Fibroblast of lung (primary cell): ENCODE results near the gene MTARC1. TPM values are rescaled to one million over a fixed set of nuclear protein-coding genes. Genes with fewer than 3 reads are reported as not detected.

ENCODE experiments used
- DNase-seq, 2 donors: peaks; one replicate each; pipeline versions ENCODE4 v3.0.0 to v3.0.0-alpha.2; 2010; ENCODE audit warnings: low read depth in 2 of 2
- H2AFZ ChIP-seq: 2 replicates; pipeline ENCODE4 v1.5.1; 2012; ENCODE audit warnings: low read length, control low read depth, inconsistent platforms
- H3K27ac ChIP-seq: 2 replicates; pipeline ENCODE4 v1.5.1; 2011; ENCODE audit warnings: low read length, control low read depth; ENCODE audit not compliant: insufficient read depth
- H3K27me3 ChIP-seq: 2 replicates; pipeline ENCODE4 v1.5.1; 2011; ENCODE audit warnings: mild to moderate bottlenecking, low read length; ENCODE audit not compliant: control insufficient read depth, insufficient read depth
- H3K36me3 ChIP-seq: 2 replicates; pipeline ENCODE4 v1.5.1; 2011; ENCODE audit warnings: low read length; ENCODE audit not compliant: control insufficient read depth, insufficient read depth
- H3K4me1 ChIP-seq: 2 replicates; pipeline ENCODE4 v1.5.1; 2011; ENCODE audit warnings: low read length; ENCODE audit not compliant: control insufficient read depth, insufficient read depth; ENCODE audit errors: extremely low read depth
- H3K4me2 ChIP-seq: 2 replicates; pipeline ENCODE4 v1.5.1; 2011; ENCODE audit warnings: low read length, control low read depth; ENCODE audit not compliant: insufficient read depth; ENCODE audit errors: extremely low read depth
- H3K4me3 ChIP-seq, 4 experiments: fragments of 200-600 bp in 1 of 4; sonication (generic) in 1 of 4; replicated peaks in 1 of 4; 2 replicates each; pipeline ENCODE4 v1.5.1; 2011 to 2016; ENCODE audit warnings: low read length in 4 of 4, low read depth in 3 of 4, mild to moderate bottlenecking in 3 of 4, control low read depth in 2 of 4, inconsistent platforms in 1 of 4, mixed read lengths in 1 of 4; ENCODE audit not compliant: insufficient read depth in 1 of 4; ENCODE audit errors: control extremely low read depth in 1 of 4
- H3K79me2 ChIP-seq: 2 replicates; pipeline ENCODE4 v1.5.1; 2012; ENCODE audit warnings: mild to moderate bottlenecking, low read length, inconsistent platforms; ENCODE audit not compliant: control insufficient read depth, insufficient read depth
- H3K9ac ChIP-seq: 2 replicates; pipeline ENCODE4 v1.5.1; 2011; ENCODE audit warnings: mild to moderate bottlenecking, low read length, control low read depth; ENCODE audit not compliant: insufficient read depth
- H3K9me3 ChIP-seq: 2 replicates; pipeline ENCODE4 v1.5.1; 2012; ENCODE audit warnings: low read depth, low read length; ENCODE audit not compliant: control insufficient read depth, insufficient read depth
- H4K20me1 ChIP-seq: 2 replicates; pipeline ENCODE4 v1.5.1; 2011; ENCODE audit warnings: low read length; ENCODE audit not compliant: control insufficient read depth, insufficient read depth; ENCODE audit errors: extremely low read depth
- EZH2 ChIP-seq: IDR thresholded peaks from 2 replicates; pipeline ENCODE4 v1.5.1; 2012; ENCODE audit warnings: low read length, control low read depth, mild to moderate bottlenecking; ENCODE audit errors: missing control alignments
- polyA minus RNA-seq: library from RNA; depleted of rRNA, polyadenylated mRNA; stranded (reverse); fragments of >200 nt; gene quantifications from 2 replicates; pipeline ENCODE4 v1.2.3, GENCODE V29; 2011; ENCODE audit warnings: low replicate concordance
- polyA plus RNA-seq, 2 donors: library from polyadenylated mRNA; depleted of rRNA in 1 of 2; stranded (reverse) in 1 of 2; unstranded in 1 of 2; fragments of >200 nt; gene quantifications; 2 replicates each; pipeline ENCODE4 v1.2.1, GENCODE V29; 2011 to 2012; ENCODE audit warnings: missing spikeins in 1 of 2
- total RNA-seq: library from RNA; depleted of rRNA; stranded (reverse); fragments of >200 nt; gene quantifications from 2 replicates; pipeline ENCODE4 v1.2.1, GENCODE V29; 2014
- TF ChIP-seq, protein P1 (sequence below), 2 donors: IDR thresholded peaks in 1 of 2; conservative IDR thresholded peaks in 1 of 2; 1 replicate in 1 of 2; 2 replicates in 1 of 2; pipeline ENCODE4 v1.5.1; 2011 to 2012; ENCODE audit warnings: low read length in 2 of 2, control low read depth in 1 of 2, inconsistent platforms in 1 of 2, low read depth in 1 of 2, mild to moderate bottlenecking in 1 of 2

MTARC1 gene
- total RNA-seq = 9.6 and 9.8 TPM in 2 replicates
- 1.8 and 2.8 TPM in 2 replicates for polyA plus RNA-seq
- polyA plus RNA-seq (2012) = 1.4 and 2.7 TPM in 2 replicates
- 1.1 TPM in 1 of 2 replicates, not detected in the other for polyA minus RNA-seq

DNA sequence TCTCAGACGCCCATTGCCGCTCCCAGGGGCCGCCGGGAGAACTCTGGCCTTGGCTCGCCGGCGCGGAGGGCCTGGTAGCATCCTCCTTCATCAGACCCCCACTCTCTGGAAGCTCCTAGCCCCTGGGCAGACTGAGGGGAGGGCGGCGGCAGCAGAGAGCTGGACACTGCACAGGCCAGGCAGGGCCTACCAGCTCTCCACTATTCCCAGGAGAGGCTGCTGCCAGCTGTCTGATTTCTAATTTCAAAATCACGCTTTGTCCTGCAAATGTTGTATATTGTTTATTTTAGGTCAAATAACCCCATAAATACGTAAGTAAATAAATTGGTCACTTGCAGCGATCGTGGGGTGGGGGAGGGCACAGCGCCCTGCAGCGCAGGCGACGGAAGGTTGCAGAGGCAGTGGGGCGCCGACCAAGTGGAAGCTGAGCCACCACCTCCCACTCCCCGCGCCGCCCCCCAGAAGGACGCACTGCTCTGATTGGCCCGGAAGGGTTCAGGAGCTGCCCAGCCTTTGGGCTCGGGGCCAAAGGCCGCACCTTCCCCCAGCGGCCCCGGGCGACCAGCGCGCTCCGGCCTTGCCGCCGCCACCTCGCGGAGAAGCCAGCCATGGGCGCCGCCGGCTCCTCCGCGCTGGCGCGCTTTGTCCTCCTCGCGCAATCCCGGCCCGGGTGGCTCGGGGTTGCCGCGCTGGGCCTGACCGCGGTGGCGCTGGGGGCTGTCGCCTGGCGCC, at the start of gene MTARC1:
Gene MTARC1 (plus strand): TSS at position 577 of the 732 bp plus-strand sequence. CDS start 32 bp downstream, at position 609.
- Histone ChIP-seq H4K20me1 (no peaks in the 10 kb centered on the region), H3K27ac (no peak within 1 kb of the TSS), H3K9ac (no peak within 1 kb of the TSS), H3K9me3 (no peaks in the 10 kb centered on the region), H3K36me3 (no peaks in the 10 kb centered on the region), H2AFZ (peak within 1 kb of the TSS; percentile 45), H3K27me3 (no peaks in the 10 kb centered on the region), H3K79me2 (no peaks in the 10 kb centered on the region), H3K4me2 (peak within 1 kb of the TSS; percentile 20), H3K4me3 (peak within 1 kb of the TSS; percentile 34 to 55 (median 40)), H3K4me1 (peaks cover 2% of the 10 kb centered on the region)
- DNase-seq = peak; percentile 47 to 57
- TF ChIP-seq, protein P1, sequence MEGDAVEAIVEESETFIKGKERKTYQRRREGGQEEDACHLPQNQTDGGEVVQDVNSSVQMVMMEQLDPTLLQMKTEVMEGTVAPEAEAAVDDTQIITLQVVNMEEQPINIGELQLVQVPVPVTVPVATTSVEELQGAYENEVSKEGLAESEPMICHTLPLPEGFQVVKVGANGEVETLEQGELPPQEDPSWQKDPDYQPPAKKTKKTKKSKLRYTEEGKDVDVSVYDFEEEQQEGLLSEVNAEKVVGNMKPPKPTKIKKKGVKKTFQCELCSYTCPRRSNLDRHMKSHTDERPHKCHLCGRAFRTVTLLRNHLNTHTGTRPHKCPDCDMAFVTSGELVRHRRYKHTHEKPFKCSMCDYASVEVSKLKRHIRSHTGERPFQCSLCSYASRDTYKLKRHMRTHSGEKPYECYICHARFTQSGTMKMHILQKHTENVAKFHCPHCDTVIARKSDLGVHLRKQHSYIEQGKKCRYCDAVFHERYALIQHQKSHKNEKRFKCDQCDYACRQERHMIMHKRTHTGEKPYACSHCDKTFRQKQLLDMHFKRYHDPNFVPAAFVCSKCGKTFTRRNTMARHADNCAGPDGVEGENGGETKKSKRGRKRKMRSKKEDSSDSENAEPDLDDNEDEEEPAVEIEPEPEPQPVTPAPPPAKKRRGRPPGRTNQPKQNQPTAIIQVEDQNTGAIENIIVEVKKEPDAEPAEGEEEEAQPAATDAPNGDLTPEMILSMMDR (conservative IDR thresholded peaks at IDR 0.05 in 1 of 2, IDR thresholded peaks at IDR 0.05 in 1 of 2; ENCODE audit: low read depth in 1 of 2, low read length in 2 of 2) = no peak
- no peak for TF ChIP-seq EZH2

DNA sequence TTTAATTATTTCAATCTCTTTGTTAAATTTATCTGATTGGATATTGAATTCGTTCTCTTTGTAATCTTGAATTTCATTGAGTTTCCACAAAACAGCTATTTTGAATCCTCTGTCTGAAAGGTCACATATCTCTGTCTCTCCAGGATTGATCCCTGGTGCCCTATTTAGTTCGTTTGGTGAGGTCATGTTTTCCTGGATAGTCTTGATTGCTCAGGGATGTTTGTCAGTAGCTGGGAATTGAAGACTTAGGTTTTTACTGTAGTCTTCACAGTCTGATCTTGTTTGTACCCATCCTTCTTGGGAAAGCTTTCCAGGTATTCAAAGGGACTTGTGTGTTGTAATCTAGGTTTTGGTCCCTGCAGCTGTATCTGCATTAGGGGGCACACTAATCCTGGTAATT, 45.4 kb upstream of the MTARC1 start:
- no peaks in the 10 kb centered on the region for H4K20me1 ChIP-seq
- no peaks in the 10 kb centered on the region for H3K27me3 ChIP-seq
- no peak overlapping the region for H3K4me2 ChIP-seq
- no peaks in the 10 kb centered on the region for H3K4me1 ChIP-seq
- TF ChIP-seq, protein P1 (conservative IDR thresholded peaks at IDR 0.05 in 1 of 2, IDR thresholded peaks at IDR 0.05 in 1 of 2; ENCODE audit: low read depth in 1 of 2, low read length in 2 of 2) = no peak
- no peak for TF ChIP-seq EZH2
- no peak overlapping the region for H3K9ac ChIP-seq
- no peaks in the 10 kb centered on the region for H3K79me2 ChIP-seq
- H3K9me3 ChIP-seq = no peaks in the 10 kb centered on the region
- no peaks in the 10 kb centered on the region for H3K36me3 ChIP-seq
- H2AFZ ChIP-seq = no peak overlapping the region
- no peak overlapping the region for H3K4me3 ChIP-seq
- no peak for DNase-seq
- H3K27ac ChIP-seq = no peak overlapping the region

DNA sequence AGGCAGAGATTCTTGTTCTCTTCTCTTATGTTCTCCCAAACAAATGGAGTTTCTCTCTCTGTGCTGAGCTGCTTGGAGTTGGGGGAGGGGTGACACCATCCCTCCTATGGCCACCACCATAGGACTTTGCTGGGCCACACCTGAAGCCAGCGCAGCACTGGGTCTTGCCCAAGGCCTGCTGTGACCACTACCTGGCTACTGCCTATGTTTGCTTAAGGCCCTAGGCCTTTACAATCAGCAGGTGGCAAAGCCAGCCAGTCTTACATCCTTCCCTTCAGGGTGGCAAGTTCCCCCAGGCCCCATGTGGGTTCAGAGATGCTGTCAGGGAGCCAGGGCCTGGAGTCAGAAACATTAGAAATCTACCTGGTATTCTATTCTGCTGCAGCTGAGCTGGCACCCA, 44.9 kb upstream of the MTARC1 start:
- no peaks in the 10 kb centered on the region for H3K9me3 ChIP-seq
- no peaks in the 10 kb centered on the region for H3K27me3 ChIP-seq
- no peak for DNase-seq
- no peaks in the 10 kb centered on the region for H3K79me2 ChIP-seq
- H3K4me3 ChIP-seq = no peak overlapping the region
- no peak overlapping the region for H3K9ac ChIP-seq
- H3K27ac ChIP-seq = no peak overlapping the region
- no peak overlapping the region for H3K4me2 ChIP-seq
- H3K4me1 ChIP-seq = no peaks in the 10 kb centered on the region
- H3K36me3 ChIP-seq = no peaks in the 10 kb centered on the region
- no peak overlapping the region for H2AFZ ChIP-seq
- no peaks in the 10 kb centered on the region for H4K20me1 ChIP-seq
- no peak for TF ChIP-seq EZH2
- TF ChIP-seq, protein P1 (conservative IDR thresholded peaks at IDR 0.05 in 1 of 2, IDR thresholded peaks at IDR 0.05 in 1 of 2; ENCODE audit: low read depth in 1 of 2, low read length in 2 of 2) = no peak
